Activated naive CD8-positive, alpha-beta T cell treated with anti-CD3 and anti-CD28 coated beads for 36 hours (primary cell): ENCODE data around the gene TEX264. TPM values are rescaled to one million over a fixed set of nuclear protein-coding genes. Genes with fewer than 3 reads are reported as not detected.

Source experiments
- DNase-seq: peaks from one replicate; pipeline ENCODE4 v3.0.0; 2021
- H3K27ac Mint-ChIP-seq: one replicate; pipeline ENCODE4 v1.8.0; 2022; ENCODE audit warnings: mild to moderate bottlenecking, moderate library complexity, mixed read lengths
- H3K27me3 Mint-ChIP-seq: one replicate; pipeline ENCODE4 v1.8.0; 2022; ENCODE audit warnings: mild to moderate bottlenecking, mixed read lengths
- H3K36me3 Mint-ChIP-seq: one replicate; pipeline ENCODE4 v1.8.0; 2021; ENCODE audit warnings: mild to moderate bottlenecking, mixed read lengths
- H3K4me1 Mint-ChIP-seq: one replicate; pipeline ENCODE4 v1.8.0; 2021; ENCODE audit warnings: mixed read lengths
- H3K4me3 Mint-ChIP-seq: one replicate; pipeline ENCODE4 v1.8.0; 2022; ENCODE audit warnings: mild to moderate bottlenecking, moderate library complexity, mixed read lengths
- H3K9me3 Mint-ChIP-seq: one replicate; pipeline ENCODE4 v1.8.0; 2022; ENCODE audit warnings: mixed read lengths
- total RNA-seq, 2 experiments: library from RNA; stranded (reverse); gene quantifications; one replicate each; pipeline ENCODE4 v1.2.3, GENCODE V29; 2021

The TEX264 gene
- total RNA-seq, 2 experiments from 2014 or later = 37.1 to 39.5 TPM

- DNase-seq = peak; percentile 79
- H3K4me3 Mint-ChIP-seq = peak overlapping the region; percentile 70
- no peaks in the 10 kb centered on the region for H3K9me3 Mint-ChIP-seq
- peaks cover 40% of the 10 kb centered on the region for H3K4me1 Mint-ChIP-seq
- H3K36me3 Mint-ChIP-seq = no peaks in the 10 kb centered on the region
- H3K27me3 Mint-ChIP-seq = no peaks in the 10 kb centered on the region
- H3K27ac Mint-ChIP-seq = peak overlapping the region; percentile 68
Observed at GRCh38 chr3:51669241-51670052, 1.6 kb upstream of the TEX264 start.

GRCh38 chr3:51670053-51670822 is 814 bp upstream of the TEX264 start:
- DNase-seq = no peak
- Mint-ChIP-seq H3K9me3 (no peaks in the 10 kb centered on the region), H3K27me3 (no peaks in the 10 kb centered on the region), H3K36me3 (peaks cover 7% of the 10 kb centered on the region), H3K4me3 (peak overlapping the region; percentile 70), H3K27ac (peak overlapping the region; percentile 28), H3K4me1 (peaks cover 47% of the 10 kb centered on the region)

GRCh38 chr3:51671734-51672475 is 853 bp downstream of the TEX264 start:
- Mint-ChIP-seq H3K4me1 (peaks cover 63% of the 10 kb centered on the region), H3K4me3 (peak overlapping the region; percentile 86), H3K27ac (peak overlapping the region; percentile 88), H3K9me3 (no peaks in the 10 kb centered on the region), H3K27me3 (no peaks in the 10 kb centered on the region), H3K36me3 (peaks cover 18% of the 10 kb centered on the region)
- peak; percentile 67 for DNase-seq

- Mint-ChIP-seq H3K27me3 (no peaks in the 10 kb centered on the region), H3K36me3 (peaks cover 18% of the 10 kb centered on the region), H3K4me3 (peak overlapping the region; percentile 71), H3K27ac (no peak overlapping the region), H3K9me3 (no peaks in the 10 kb centered on the region), H3K4me1 (peaks cover 68% of the 10 kb centered on the region)
- no peak for DNase-seq
Observed at GRCh38 chr3:51673181-51673801, 2.2 kb downstream of the TEX264 start.

- H3K36me3 Mint-ChIP-seq = peaks cover 18% of the 10 kb centered on the region
- H3K27ac Mint-ChIP-seq = no peak overlapping the region
- H3K4me3 Mint-ChIP-seq = peak overlapping the region; percentile 71
- DNase-seq = no peak
- no peaks in the 10 kb centered on the region for H3K9me3 Mint-ChIP-seq
- H3K4me1 Mint-ChIP-seq = peaks cover 72% of the 10 kb centered on the region
- no peaks in the 10 kb centered on the region for H3K27me3 Mint-ChIP-seq
Observed at GRCh38 chr3:51673802-51674654, 3.0 kb downstream of the TEX264 start.

- no peak for DNase-seq
- H3K27ac Mint-ChIP-seq = peak overlapping the region; percentile 47
Observed at GRCh38 chr3:51675201-51675611, 4.2 kb downstream of the TEX264 start.

GRCh38 chr3:51676102-51676640 is 5.1 kb downstream of the TEX264 start:
- Mint-ChIP-seq H3K27me3 (no peaks in the 10 kb centered on the region), H3K4me1 (peaks cover 70% of the 10 kb centered on the region), H3K36me3 (peaks cover 19% of the 10 kb centered on the region), H3K4me3 (no peak overlapping the region), H3K9me3 (no peaks in the 10 kb centered on the region), H3K27ac (peak overlapping the region; percentile 47)
- DNase-seq = no peak

More at GRCh38 chr3:51675201-51675611, 4.2 kb downstream of the TEX264 start:
- no peaks in the 10 kb centered on the region for H3K27me3 Mint-ChIP-seq
- H3K36me3 Mint-ChIP-seq = peaks cover 18% of the 10 kb centered on the region
- no peaks in the 10 kb centered on the region for H3K9me3 Mint-ChIP-seq
- peaks cover 65% of the 10 kb centered on the region for H3K4me1 Mint-ChIP-seq
- H3K4me3 Mint-ChIP-seq = no peak overlapping the region

GRCh38 chr3:51677358-51677757 is 6.3 kb downstream of the TEX264 start:
- no peak for DNase-seq
- H3K4me1 Mint-ChIP-seq = peaks cover 79% of the 10 kb centered on the region
- no peak overlapping the region for H3K4me3 Mint-ChIP-seq
- H3K27ac Mint-ChIP-seq = no peak overlapping the region
- no peaks in the 10 kb centered on the region for H3K27me3 Mint-ChIP-seq
- H3K36me3 Mint-ChIP-seq = peaks cover 25% of the 10 kb centered on the region
- no peaks in the 10 kb centered on the region for H3K9me3 Mint-ChIP-seq

GRCh38 chr3:51678186-51678585 is 7.1 kb downstream of the TEX264 start:
- peaks cover 78% of the 10 kb centered on the region for H3K4me1 Mint-ChIP-seq
- DNase-seq = no peak
- no peak overlapping the region for H3K27ac Mint-ChIP-seq
- no peak overlapping the region for H3K4me3 Mint-ChIP-seq
- H3K36me3 Mint-ChIP-seq = peaks cover 29% of the 10 kb centered on the region
- H3K27me3 Mint-ChIP-seq = no peaks in the 10 kb centered on the region
- no peaks in the 10 kb centered on the region for H3K9me3 Mint-ChIP-seq

- Mint-ChIP-seq H3K27me3 (no peaks in the 10 kb centered on the region), H3K36me3 (peaks cover 30% of the 10 kb centered on the region), H3K9me3 (no peaks in the 10 kb centered on the region), H3K4me3 (no peak overlapping the region), H3K4me1 (peaks cover 76% of the 10 kb centered on the region), H3K27ac (peak overlapping the region; percentile 7)
- DNase-seq = no peak
Observed at GRCh38 chr3:51678641-51679040, 7.6 kb downstream of the TEX264 start.

GRCh38 chr3:51679318-51679717 is 8.3 kb downstream of the TEX264 start:
- no peaks in the 10 kb centered on the region for H3K27me3 Mint-ChIP-seq
- H3K9me3 Mint-ChIP-seq = no peaks in the 10 kb centered on the region
- H3K27ac Mint-ChIP-seq = peak overlapping the region; percentile 46
- DNase-seq = no peak
- peaks cover 73% of the 10 kb centered on the region for H3K4me1 Mint-ChIP-seq
- H3K36me3 Mint-ChIP-seq = peaks cover 30% of the 10 kb centered on the region
- H3K4me3 Mint-ChIP-seq = no peak overlapping the region

GRCh38 chr3:51679777-51680176 is 8.7 kb downstream of the TEX264 start:
- peaks cover 75% of the 10 kb centered on the region for H3K4me1 Mint-ChIP-seq
- no peak overlapping the region for H3K4me3 Mint-ChIP-seq
- no peaks in the 10 kb centered on the region for H3K9me3 Mint-ChIP-seq
- DNase-seq = no peak
- H3K27me3 Mint-ChIP-seq = no peaks in the 10 kb centered on the region
- H3K27ac Mint-ChIP-seq = no peak overlapping the region
- peaks cover 28% of the 10 kb centered on the region for H3K36me3 Mint-ChIP-seq

- H3K27ac Mint-ChIP-seq = no peak overlapping the region
- H3K36me3 Mint-ChIP-seq = peaks cover 26% of the 10 kb centered on the region
- DNase-seq = no peak
- no peaks in the 10 kb centered on the region for H3K9me3 Mint-ChIP-seq
- no peaks in the 10 kb centered on the region for H3K27me3 Mint-ChIP-seq
- peaks cover 74% of the 10 kb centered on the region for H3K4me1 Mint-ChIP-seq
- no peak overlapping the region for H3K4me3 Mint-ChIP-seq
Observed at GRCh38 chr3:51680196-51680595, 9.1 kb downstream of the TEX264 start.
